Right kidney (tissue), 1 donor: ENCODE measurements around the gene PCED1B.

ENCODE experiments used
- DNase-seq: peaks from one replicate; pipeline ENCODE4 v3.0.0-alpha.2; 2016

PCED1B gene

GRCh38 chr12:47123730-47124129 is 44.3 kb downstream of the PCED1B start:
- no peak for DNase-seq

- DNase-seq, result no peak
These were observed 45.0 kb downstream of the PCED1B start for GRCh38 chr12:47124451-47124850.

GRCh38 chr12:47126246-47126645 is 46.8 kb downstream of the PCED1B start:
- DNase-seq, result no peak

- DNase-seq, result no peak
These were observed 51.6 kb downstream of the PCED1B start for GRCh38 chr12:47131011-47131410.

- no peak for DNase-seq
These were observed 54.6 kb downstream of the PCED1B start for GRCh38 chr12:47134005-47134404.

GRCh38 chr12:47135578-47135977 is 56.2 kb downstream of the PCED1B start:
- DNase-seq, result no peak

GRCh38 chr12:47139000-47139681 is 59.7 kb downstream of the PCED1B start:
- DNase-seq, result no peak

- no peak for DNase-seq
These were observed 62.0 kb downstream of the PCED1B start for GRCh38 chr12:47141459-47141858.

GRCh38 chr12:47144769-47145168 is 65.3 kb downstream of the PCED1B start:
- DNase-seq, result no peak

- DNase-seq, result no peak
These were observed 65.8 kb downstream of the PCED1B start for GRCh38 chr12:47145188-47145587.

- no peak for DNase-seq
These were observed 68.3 kb downstream of the PCED1B start for GRCh38 chr12:47147739-47148138.

- DNase-seq, result no peak
These were observed 69.7 kb downstream of the PCED1B start for GRCh38 chr12:47149146-47149545.

GRCh38 chr12:47152095-47152494 is 72.7 kb downstream of the PCED1B start:
- no peak for DNase-seq

GRCh38 chr12:47155457-47156166 is 76.2 kb downstream of the PCED1B start:
- no peak for DNase-seq

GRCh38 chr12:47156167-47156736 is 76.8 kb downstream of the PCED1B start:
- no peak for DNase-seq

- DNase-seq, result no peak
These were observed 79.4 kb downstream of the PCED1B start for GRCh38 chr12:47158792-47159191.

GRCh38 chr12:47159348-47159747 is 79.9 kb downstream of the PCED1B start:
- no peak for DNase-seq

- no peak for DNase-seq
These were observed 81.2 kb downstream of the PCED1B start for GRCh38 chr12:47160316-47161244.

- no peak for DNase-seq
These were observed 84.7 kb downstream of the PCED1B start for GRCh38 chr12:47164116-47164515.

GRCh38 chr12:47164724-47165439 is 85.5 kb downstream of the PCED1B start:
- DNase-seq, result no peak

GRCh38 chr12:47165934-47166333 is 86.5 kb downstream of the PCED1B start:
- no peak for DNase-seq

GRCh38 chr12:47166365-47166764 is 86.9 kb downstream of the PCED1B start:
- DNase-seq, result no peak
